HepG2 (cell line): ENCODE data around the gene GAS6. TPM values are rescaled to one million over a fixed set of nuclear protein-coding genes. Genes with fewer than 3 reads are reported as not detected.

Experiments used
- ATAC-seq: fragments of 200-7000 bp; cut with Tn5 transposase; 3 replicates; pipeline ENCODE4 v1.9.1; 2020; ENCODE audit warnings: mild to moderate bottlenecking, moderate library complexity
- BruUV-seq: library from RNA; stranded (reverse); fragments of 400-500 nt; replicated peaks from 2 replicates; lab custom pipeline; 2021; lab: Mats Ljungman, UMichigan
- CTCF ChIA-PET: fragments of 300-600 bp; formaldehyde crosslinking; extraction: SDS; loops from one replicate; lab custom pipeline; 2021; ENCODE audit warnings: low total read pairs, inconsistent platforms, low intra/inter-chr PET ratio; lab: Yijun Ruan, JAX
- POLR2A ChIA-PET: fragments of 350-600 bp; sonication (Branson Sonifier 250); formaldehyde crosslinking; loops from one replicate; lab custom pipeline; 2020; ENCODE audit warnings: antibody characterized with exemption, inconsistent platforms; lab: Yijun Ruan, JAX
- DNase-seq: peaks from one replicate; pipeline ENCODE4 v3.0.0-alpha.2; 2015; ENCODE audit warnings: low spot score
- FAIRE-seq: peaks from 3 replicates; lab custom pipeline; 2011; peaks lifted over from hg19 to GRCh38; lab: Jason Lieb, UNC
- H2AFZ ChIP-seq: one replicate; pipeline ENCODE4 v1.6.1; 2011; ENCODE audit warnings: low read length, inconsistent platforms
- H3K27ac ChIP-seq: fragments of 300-600 bp; 3 replicates; pipeline ENCODE4 v1.8.0; 2011; ENCODE audit warnings: mixed run types, mild to moderate bottlenecking, mixed read lengths, low read length, inconsistent platforms; ENCODE audit not compliant: insufficient read depth; ENCODE audit errors: extremely low read length
- H3K27me3 ChIP-seq, 2 experiments: fragments of 200-600 bp in 1 of 2; 2 replicates in 1 of 2; 3 replicates in 1 of 2; pipeline versions ENCODE4 v1.6.0 to v1.8.0; 2011; ENCODE audit warnings: low read length in 2 of 2, mild to moderate bottlenecking in 2 of 2, moderate library complexity in 2 of 2, inconsistent platforms in 1 of 2; ENCODE audit not compliant: insufficient read depth in 2 of 2, control insufficient read depth in 1 of 2
- H3K36me3 ChIP-seq, 2 experiments: fragments of 200-600 bp in 1 of 2; replicated peaks in 1 of 2; 2 replicates in 1 of 2; 3 replicates in 1 of 2; pipeline versions ENCODE4 v1.5.1 to v1.8.0; 2011; ENCODE audit warnings: low read length in 2 of 2, inconsistent platforms in 1 of 2; ENCODE audit not compliant: insufficient read depth in 2 of 2, control insufficient read depth in 1 of 2
- H3K4me1 ChIP-seq: 2 replicates; pipeline ENCODE4 v1.5.1; 2012; ENCODE audit warnings: low read length, inconsistent platforms; ENCODE audit not compliant: insufficient read depth
- H3K4me2 ChIP-seq: 2 replicates; pipeline ENCODE4 v1.6.0; 2011; ENCODE audit warnings: low read depth, low read length, inconsistent platforms
- H3K4me3 ChIP-seq, 3 experiments: fragments of 200-600 bp in 1 of 3; sonication (generic), shearing (Covaris generic) in 1 of 3; replicated peaks in 1 of 3; 2 replicates each; pipeline ENCODE4 v1.5.1; 2011 to 2016; ENCODE audit warnings: low read length in 3 of 3, inconsistent platforms in 2 of 3, low read depth in 2 of 3, mild to moderate bottlenecking in 2 of 3, control low read depth in 1 of 3, mixed read lengths in 1 of 3; ENCODE audit not compliant: insufficient read depth in 1 of 3
- H3K79me2 ChIP-seq: one replicate; pipeline ENCODE4 v1.6.1; 2011; ENCODE audit warnings: low read length, inconsistent platforms; ENCODE audit not compliant: insufficient read depth
- H3K9ac ChIP-seq: 2 replicates; pipeline ENCODE4 v1.6.0; 2011; ENCODE audit warnings: mild to moderate bottlenecking, low read depth, low read length, inconsistent platforms; ENCODE audit not compliant: insufficient read depth
- H3K9me3 ChIP-seq: 2 replicates; pipeline ENCODE4 v1.5.1; 2012; ENCODE audit warnings: mild to moderate bottlenecking, low read length
- H4K20me1 ChIP-seq: 2 replicates; pipeline ENCODE4 v1.6.0; 2011; ENCODE audit warnings: inconsistent platforms, mild to moderate bottlenecking, low read length, moderate library complexity; ENCODE audit not compliant: insufficient read depth
- ATF7 ChIP-seq, 2 experiments: fragments of 450-650 bp in 1 of 2; sonication (generic) in 1 of 2; formaldehyde crosslinking in 1 of 2; IDR thresholded peaks; 2 replicates each; pipeline versions ENCODE4 v1.4.0 to v1.6.1; 2016 to 2020; ENCODE audit warnings: antibody characterized with exemption in 1 of 2, mild to moderate bottlenecking in 1 of 2, missing genetic modification reagents in 1 of 2
- GABPB1 ChIP-seq: IDR thresholded peaks from 2 replicates; pipeline ENCODE4 v1.6.1; 2016; ENCODE audit warnings: mild to moderate bottlenecking, missing genetic modification reagents, moderate library complexity, missing compliant biosample characterization
- HNRNPL ChIP-seq: fragments of 200-400 bp; formaldehyde crosslinking; IDR thresholded peaks from 2 replicates; pipeline ENCODE4 v1.6.1; 2017; ENCODE audit warnings: mild to moderate bottlenecking, low read depth, low read length
- MAFF ChIP-seq: IDR thresholded peaks from 2 replicates; pipeline ENCODE4 v1.6.1; 2011; ENCODE audit warnings: low read depth, low read length, improper control_type of control experiment
- MAFK ChIP-seq, 2 experiments: IDR thresholded peaks in 1 of 2; conservative IDR thresholded peaks in 1 of 2; 2 replicates each; pipeline ENCODE4 v1.6.1; 2011; ENCODE audit warnings: improper control_type of control experiment in 2 of 2, low read length in 2 of 2
- MAX ChIP-seq: IDR thresholded peaks from 2 replicates; pipeline ENCODE4 v1.6.1; 2012; ENCODE audit warnings: inconsistent platforms
- NBN ChIP-seq: fragments of 450-650 bp; conservative IDR thresholded peaks from 2 replicates; pipeline ENCODE4 v1.6.1; 2017
- SMARCE1 ChIP-seq: fragments of 450-650 bp; IDR thresholded peaks from 2 replicates; pipeline ENCODE4 v1.6.1; 2017; ENCODE audit warnings: borderline replicate concordance
- WIZ ChIP-seq: sonication (generic); formaldehyde crosslinking; IDR thresholded peaks from 2 replicates; pipeline ENCODE4 v1.5.1; 2020; ENCODE audit warnings: mild to moderate bottlenecking, missing genetic modification reagents
- ZNF75D ChIP-seq: sonication (generic); formaldehyde crosslinking; IDR thresholded peaks from 2 replicates; pipeline ENCODE4 v1.8.1; 2023; ENCODE audit warnings: missing genetic modification reagents, mild to moderate bottlenecking, borderline replicate concordance
- ZNF782 ChIP-seq: sonication (generic); formaldehyde crosslinking; IDR thresholded peaks from 2 replicates; pipeline ENCODE4 v1.4.0; 2020; ENCODE audit warnings: missing genetic modification reagents, mild to moderate bottlenecking, borderline replicate concordance
- WGBS: methylation state at CpG from one replicate; pipeline ENCODE4 v1.1.6; 2017; ENCODE audit warnings: low lambda C conversion rate; 5-methylcytosine and 5-hydroxymethylcytosine counted together
- in situ Hi-C: cut with HindIII; loops from 2 replicates; pipeline ENCODE4 v1.10.0; 2017; ENCODE audit warnings: low pct_unique_long_range_greater_than_20kb; ENCODE audit not compliant: extremely low pct_ligation_motif_present
- intact Hi-C: fragments of 100-400 bp; cut with micrococcal nuclease; formaldehyde crosslinking; loops from one replicate; pipeline ENCODE4 v1.10.0; 2022; ENCODE audit not compliant: unreplicated experiment
- polyA plus RNA-seq, 8 experiments: library from polyadenylated mRNA; depleted of rRNA in 3 of 8; stranded (reverse) in 7 of 8; unstranded in 1 of 8; fragments of >200 nt; fragmentation: Illumina TruSeq in 4 of 8; extraction: Trizol in 4 of 8; gene quantifications; 2 replicates each; pipeline versions ENCODE4 v1.2.1 to v1.2.3, GENCODE V29; 2011 to 2016; ENCODE audit warnings: low read depth in 4 of 8, missing spikeins in 1 of 8, mixed read lengths in 1 of 8; ENCODE audit not compliant: insufficient read depth in 1 of 8
- total RNA-seq, 5 experiments: library from RNA; depleted of rRNA; stranded (reverse); fragments of >200 nt; fragmentation: Illumina TruSeq; extraction: Trizol; gene quantifications; 2 replicates each; pipeline ENCODE4 v1.2.3, GENCODE V29; 2016; ENCODE audit warnings: low read depth in 1 of 5

The GAS6 gene
- total and polyA plus RNA-seq, 2 of the 13 experiments (the other 11 are each of a cell fraction or from before 2014, with no cell fraction given) = 0.09 to 0.24 TPM

- Histone ChIP-seq H3K4me2 (0 out of 2 replicates have a peak overlapping the region, but pooled peaks have one; percentile 44), H3K4me1 (peaks cover 49% of the 10 kb centered on the region), H3K27me3 (peaks cover 2 to 5% of the 10 kb centered on the region in 2 experiments; a peak in 4 of 5 replicates), H3K9me3 (no peaks in the 10 kb centered on the region), H3K4me3 (no peak overlapping the region), H4K20me1 (no peaks in the 10 kb centered on the region), H2AFZ (no peak overlapping the region), H3K27ac (no peak overlapping the region), H3K79me2 (no peaks in the 10 kb centered on the region), H3K9ac (no peak overlapping the region), H3K36me3 (no peaks in the 10 kb centered on the region)
- ChIA-PET POLR2A (no interaction called here), CTCF (no interaction called here)
- BruUV-seq = no TSS peak
- intact Hi-C loops (no loop called here), in situ Hi-C loops (no loop called here)
- FAIRE-seq (no peak), ATAC-seq (no peak), DNase-seq (no peak)
- TF ChIP-seq ATF7 (IDR thresholded peaks at IDR 0.05) = 0 out of 2 replicates have a peak, but pooled peaks have one; percentile 4
- TF ChIP-seq ATF7 (CRISPR knock-in tag; IDR thresholded peaks at IDR 0.05) = no peak
- 0 out of 2 replicates have a peak, but pooled peaks have one; percentile 13 for TF ChIP-seq NBN
- 0 out of 2 replicates have a peak, but pooled peaks have one; percentile 22 for TF ChIP-seq MAFF
- TF ChIP-seq WIZ = no peak
- TF ChIP-seq MAFK (conservative IDR thresholded peaks at IDR 0.05 in 1 of 2, IDR thresholded peaks at IDR 0.05 in 1 of 2; ENCODE audit: low read length in 2 of 2) = peak in 1 of 2 experiments; percentile 44; a peak in 1 of 4 replicates
- 96% methylated on average over 3 of the region's 4 CpGs for WGBS
Measured at GRCh38 chr13:113859311-113860050, 4.4 kb downstream of the GAS6 start.

GRCh38 chr13:113857531-113858195 is 6.2 kb downstream of the GAS6 start:
- CTCF ChIA-PET = no interaction called here
- in situ Hi-C loops = no loop called here
- POLR2A ChIA-PET = no interaction called here

More at GRCh38 chr13:113857531-113858195, 6.2 kb downstream of the GAS6 start:
- WGBS = 36% methylated on average over 13 of the region's 20 CpGs
- Histone ChIP-seq H2AFZ (no peak overlapping the region), H3K4me3 (no peak overlapping the region), H4K20me1 (no peaks in the 10 kb centered on the region), H3K9me3 (no peaks in the 10 kb centered on the region), H3K4me2 (0 out of 2 replicates have a peak overlapping the region, but pooled peaks have one; percentile 16), H3K79me2 (no peaks in the 10 kb centered on the region), H3K27ac (no peak overlapping the region), H3K36me3 (no peaks in the 10 kb centered on the region), H3K9ac (no peak overlapping the region), H3K27me3 (peaks cover 0 to 4% of the 10 kb centered on the region in 2 experiments; a peak in 2 of 5 replicates), H3K4me1 (peaks cover 57% of the 10 kb centered on the region)
- no peak for DNase-seq
- no peak for FAIRE-seq
- no peak for TF ChIP-seq ZNF75D (CRISPR knock-in tag)
- no peak for TF ChIP-seq MAX
- TF ChIP-seq SMARCE1 = no peak
- no peak for TF ChIP-seq HNRNPL
- TF ChIP-seq GABPB1 (CRISPR knock-in tag) = no peak
- no peak for TF ChIP-seq ZNF782 (CRISPR knock-in tag)
- no TSS peak for BruUV-seq
- intact Hi-C loops = no loop called here
- no peak for ATAC-seq
